NB4 (cell line): Measurements from ENCODE around the gene ZNF324.

ENCODE experiments used
- DNase-seq: peaks from one replicate; pipeline ENCODE4 v3.0.0; 2010; ENCODE audit warnings: low read depth
- H3K4me3 ChIP-seq: one replicate; pipeline ENCODE4 v1.5.1; 2011; ENCODE audit warnings: mild to moderate bottlenecking, low read depth, low read length, moderate library complexity
- CTCF ChIP-seq: IDR thresholded peaks from one replicate; pipeline ENCODE4 v1.5.1; 2012; ENCODE audit warnings: low read depth, low read length
- MYC ChIP-seq: IDR thresholded peaks from 2 replicates; pipeline ENCODE4 v1.6.1; 2011; ENCODE audit warnings: low read depth, low read length
- POLR2A ChIP-seq: IDR thresholded peaks from 2 replicates; pipeline ENCODE4 v1.6.1; 2011; ENCODE audit warnings: mild to moderate bottlenecking; ENCODE audit not compliant: insufficient read length; ENCODE audit errors: extremely low read depth
- TF ChIP-seq, protein P1 (sequence below): IDR thresholded peaks from 2 replicates; pipeline ENCODE4 v1.6.1; 2011; ENCODE audit warnings: low read depth, low read length

The ZNF324 gene

GRCh38 chr19:58522709-58523108, 55.8 kb downstream of the ZNF324 start:
- TF ChIP-seq, protein P1, sequence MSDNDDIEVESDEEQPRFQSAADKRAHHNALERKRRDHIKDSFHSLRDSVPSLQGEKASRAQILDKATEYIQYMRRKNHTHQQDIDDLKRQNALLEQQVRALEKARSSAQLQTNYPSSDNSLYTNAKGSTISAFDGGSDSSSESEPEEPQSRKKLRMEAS = no peak
- TF ChIP-seq MYC (no peak), CTCF (no peak), POLR2A (no peak)
- H3K4me3 ChIP-seq = no peak overlapping the region
- DNase-seq = no peak
